Suprapubic skin (tissue), 3 donors: ENCODE results near the gene LRRC46.

ENCODE experiments used
- POLR2A ChIP-seq, 2 donors: fragments of 450-650 bp; IDR thresholded peaks; one replicate each; pipeline ENCODE4 v1.6.1; 2017; ENCODE audit warnings: antibody characterized with exemption in 2 of 2, mild to moderate bottlenecking in 2 of 2, moderate library complexity in 2 of 2
- TF ChIP-seq, protein P1 (sequence below), 2 donors: fragments of 200-600 bp in 1 of 2; fragments of 450-650 bp in 1 of 2; sonication (generic) in 1 of 2; IDR thresholded peaks; one replicate each; pipeline ENCODE4 v1.5.1; 2016 to 2019; ENCODE audit warnings: antibody characterized with exemption in 2 of 2, mild to moderate bottlenecking in 1 of 2, moderate library complexity in 1 of 2

DNA sequence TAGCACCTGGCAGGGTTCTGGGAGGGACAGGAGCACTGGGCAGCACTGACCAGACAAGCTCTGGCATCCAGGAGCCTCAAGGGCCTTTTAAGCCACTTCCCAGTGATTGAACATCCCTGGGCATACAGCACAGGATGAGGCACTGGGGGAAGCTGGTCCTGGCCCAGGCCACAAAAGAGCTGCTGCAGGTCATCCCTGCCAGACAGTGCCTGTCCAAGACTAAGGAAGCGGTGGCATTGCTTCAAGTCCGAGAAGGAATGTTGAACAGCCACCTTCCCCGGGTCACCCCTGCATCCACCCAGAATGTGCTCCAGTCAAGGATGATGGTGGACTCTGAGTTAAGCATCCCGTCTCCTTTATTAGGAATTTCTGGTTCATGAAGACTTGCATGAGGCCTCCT, 8.7 kb upstream of the LRRC46 start:
- no peak for TF ChIP-seq POLR2A (IDR thresholded peaks at IDR 0.05)
- TF ChIP-seq, protein P1, sequence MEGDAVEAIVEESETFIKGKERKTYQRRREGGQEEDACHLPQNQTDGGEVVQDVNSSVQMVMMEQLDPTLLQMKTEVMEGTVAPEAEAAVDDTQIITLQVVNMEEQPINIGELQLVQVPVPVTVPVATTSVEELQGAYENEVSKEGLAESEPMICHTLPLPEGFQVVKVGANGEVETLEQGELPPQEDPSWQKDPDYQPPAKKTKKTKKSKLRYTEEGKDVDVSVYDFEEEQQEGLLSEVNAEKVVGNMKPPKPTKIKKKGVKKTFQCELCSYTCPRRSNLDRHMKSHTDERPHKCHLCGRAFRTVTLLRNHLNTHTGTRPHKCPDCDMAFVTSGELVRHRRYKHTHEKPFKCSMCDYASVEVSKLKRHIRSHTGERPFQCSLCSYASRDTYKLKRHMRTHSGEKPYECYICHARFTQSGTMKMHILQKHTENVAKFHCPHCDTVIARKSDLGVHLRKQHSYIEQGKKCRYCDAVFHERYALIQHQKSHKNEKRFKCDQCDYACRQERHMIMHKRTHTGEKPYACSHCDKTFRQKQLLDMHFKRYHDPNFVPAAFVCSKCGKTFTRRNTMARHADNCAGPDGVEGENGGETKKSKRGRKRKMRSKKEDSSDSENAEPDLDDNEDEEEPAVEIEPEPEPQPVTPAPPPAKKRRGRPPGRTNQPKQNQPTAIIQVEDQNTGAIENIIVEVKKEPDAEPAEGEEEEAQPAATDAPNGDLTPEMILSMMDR (IDR thresholded peaks at IDR 0.05) = no peak
